Measurements from ENCODE around the gene HTT.

GRCh38 chr4:3114377-3114776 is 39.9 kb downstream of the HTT start:
- no peak for TF ChIP-seq POLR2AphosphoS5 (IDR thresholded peaks at IDR 0.05)
- TF ChIP-seq CTCF (IDR thresholded peaks at IDR 0.05 in 8 of 11, conservative IDR thresholded peaks at IDR 0.05 in 3 of 11), result no peak
- TF ChIP-seq POLR2A (IDR thresholded peaks at IDR 0.05), result no peak

All from spleen (tissue), 7 donors.